ENCODE results near the gene ALDH1A2.

- TF ChIP-seq CTCF (IDR thresholded peaks at IDR 0.05) (peak; percentile 35 to 82 (median 80)), POLR2A (IDR thresholded peaks at IDR 0.05) (no peak), POLR2AphosphoS5 (IDR thresholded peaks at IDR 0.05; ENCODE audit: insufficient read depth in 1 of 2, low read depth in 1 of 2) (peak in 1 of 2 donors; percentile 62)
Observed at GRCh38 chr15:58066042-58066867, 744 bp upstream of the ALDH1A2 start.
